Amniotic epithelial cell (primary cell): ENCODE measurements around the gene NUP98.
"Not testable (repeated sequence)": the region's sequence is repeated elsewhere in the genome, so short reads cannot be mapped to it uniquely, and the experiment has no call there.

ENCODE experiments used
- DNase-seq: peaks from one replicate; pipeline ENCODE4 v3.0.0-alpha.2; 2010; ENCODE audit warnings: low read depth

The NUP98 gene

GRCh38 chr11:3799143-3799542 is 1.8 kb upstream of the NUP98 start:
- no peak for DNase-seq

GRCh38 chr11:3796801-3797328 is 489 bp downstream of the NUP98 start:
- DNase-seq = no peak

DNA sequence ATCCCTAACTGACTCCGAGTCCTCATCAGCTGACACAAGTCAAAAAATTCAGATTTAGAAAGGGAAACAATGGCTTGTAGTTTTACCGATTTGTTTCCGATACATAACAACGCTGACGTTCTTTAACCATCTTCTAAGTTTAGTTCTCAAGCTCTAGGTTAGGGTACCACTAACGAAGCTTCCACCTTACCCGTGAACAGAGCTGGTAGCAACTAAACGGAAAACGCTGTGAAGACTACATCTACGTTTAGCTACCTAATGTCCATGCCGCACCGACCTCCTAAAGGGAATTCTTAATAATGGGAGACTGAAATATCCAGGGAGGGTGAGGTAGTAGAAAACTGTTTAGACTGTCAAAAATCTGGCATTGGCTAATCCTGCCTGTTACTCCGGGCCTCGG is 1.0 kb downstream of the NUP98 start:
- no peak for DNase-seq

- DNase-seq = no peak
These were observed 1.4 kb downstream of the NUP98 start for GRCh38 chr11:3796002-3796311.

GRCh38 chr11:3795131-3796001 is 2.0 kb downstream of the NUP98 start:
- no peak for DNase-seq

GRCh38 chr11:3794387-3794786 is 3.0 kb downstream of the NUP98 start:
- DNase-seq = not testable (repeated sequence)

DNA sequence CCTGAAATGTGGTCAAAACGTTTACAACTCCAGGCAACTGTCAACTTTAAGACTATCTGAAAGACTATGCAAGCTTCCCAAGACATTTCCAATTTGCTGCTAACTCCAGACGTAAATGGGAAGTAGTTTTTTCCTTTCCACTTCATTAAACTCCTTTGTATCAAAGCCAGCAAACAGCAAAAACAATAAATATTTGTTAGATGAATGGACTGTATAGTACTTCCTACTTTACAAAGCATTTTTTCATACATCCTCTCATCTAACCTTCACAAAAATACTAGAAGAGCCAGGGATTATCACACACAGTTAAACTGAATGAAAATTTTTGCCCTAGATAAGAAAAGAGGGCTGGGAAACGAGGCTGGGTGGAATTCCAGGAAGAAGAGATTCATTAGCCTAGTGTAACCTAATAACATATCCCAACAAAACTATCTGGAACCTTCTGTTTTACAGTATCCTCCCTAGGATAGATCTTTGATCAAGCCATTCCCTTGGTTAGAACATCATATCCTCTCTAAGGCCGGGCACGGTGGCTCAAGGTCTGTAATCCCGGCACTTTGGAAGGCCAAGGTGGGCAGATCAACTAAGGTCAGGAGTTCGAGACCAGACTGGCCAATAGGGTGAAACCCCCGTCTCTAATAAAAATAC is 10.4 kb downstream of the NUP98 start:
- DNase-seq = peak; percentile 27

GRCh38 chr11:3783611-3784010 is 13.7 kb downstream of the NUP98 start:
- DNase-seq = no peak

DNA sequence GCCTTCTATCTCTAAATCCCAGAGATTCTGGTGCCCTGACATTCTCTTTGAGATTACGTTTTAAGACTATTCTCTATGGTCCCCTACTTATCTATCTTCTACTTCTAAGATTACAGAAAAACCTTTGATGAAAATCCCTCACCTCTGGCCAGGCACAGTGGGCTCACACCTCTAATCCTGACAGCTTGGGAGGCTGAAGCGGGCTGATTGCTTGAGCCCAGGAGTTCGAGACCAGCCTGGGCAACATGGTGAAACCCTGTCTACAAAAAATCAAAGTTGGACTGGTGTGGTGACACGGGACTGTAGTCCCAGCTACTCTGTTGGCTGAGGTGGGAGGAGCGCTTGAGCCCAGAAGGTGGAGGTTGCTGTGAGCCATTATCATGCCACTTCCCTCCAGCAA is 14.4 kb downstream of the NUP98 start:
- no peak for DNase-seq

- DNase-seq = peak; percentile 47
These were observed 15.9 kb downstream of the NUP98 start for GRCh38 chr11:3781423-3781822.

GRCh38 chr11:3775736-3776406 is 21.5 kb downstream of the NUP98 start:
- peak; percentile 14 for DNase-seq

- DNase-seq = no peak
These were observed 24.2 kb downstream of the NUP98 start for GRCh38 chr11:3773180-3773579.

GRCh38 chr11:3767536-3767935 is 29.8 kb downstream of the NUP98 start:
- no peak for DNase-seq

GRCh38 chr11:3766836-3767235 is 30.5 kb downstream of the NUP98 start:
- DNase-seq = not testable (repeated sequence)

DNA sequence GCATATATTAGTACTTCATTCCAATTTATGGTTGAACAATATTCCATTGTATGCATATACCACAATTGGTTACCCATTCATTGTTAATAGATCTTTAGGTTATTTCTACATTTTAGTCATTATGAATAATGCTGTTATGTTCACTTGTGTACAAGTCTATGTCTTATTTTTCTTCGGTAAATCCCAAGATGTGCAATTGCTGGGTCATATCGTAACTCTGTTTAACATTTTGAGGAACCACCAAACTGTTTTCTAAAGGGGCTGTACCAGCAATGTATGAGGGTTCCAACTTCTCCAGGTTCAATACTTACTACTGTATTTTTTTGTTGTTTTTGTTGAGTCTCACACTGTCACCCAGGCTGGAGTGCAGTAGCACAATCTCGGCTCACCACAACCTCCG is 33.1 kb downstream of the NUP98 start:
- DNase-seq = no peak

DNA sequence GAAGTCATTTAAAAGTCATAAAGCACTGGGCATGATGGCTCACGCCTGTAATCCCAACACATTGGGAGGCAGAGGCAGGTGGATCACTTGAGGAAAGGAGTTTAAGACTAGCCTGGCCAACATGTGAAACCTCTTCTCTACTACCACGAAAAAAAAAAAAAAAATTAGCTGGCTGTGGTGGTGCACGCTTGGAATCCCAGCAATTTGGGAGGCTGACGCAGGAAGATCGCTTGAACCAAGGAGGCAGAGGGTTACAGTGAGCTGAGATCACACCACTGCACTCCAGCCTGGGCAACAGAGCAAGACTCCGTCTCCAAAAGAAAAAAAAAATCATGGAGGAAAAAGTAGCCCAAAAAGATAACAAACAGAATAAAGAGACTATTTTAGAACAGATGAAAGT is 42.2 kb downstream of the NUP98 start:
- no peak for DNase-seq

DNA sequence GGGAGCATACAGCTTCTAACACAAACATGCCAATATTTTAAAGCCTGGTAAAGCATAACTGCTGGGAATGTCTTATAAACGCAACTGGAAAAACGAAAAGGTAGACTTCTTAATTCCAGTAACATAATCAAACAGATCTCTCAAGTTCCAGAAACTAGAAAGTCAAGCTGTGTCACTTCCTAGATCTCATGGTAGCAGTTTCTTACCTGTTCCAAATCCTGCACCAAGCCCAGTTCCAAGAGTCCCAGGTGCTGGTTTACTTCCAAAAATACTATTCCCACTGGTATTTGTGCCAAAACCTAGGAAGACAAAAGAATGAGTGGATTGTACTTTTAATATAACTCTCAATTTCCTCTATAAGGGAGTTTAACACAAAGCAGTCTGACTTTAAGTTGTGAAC is 44.2 kb downstream of the NUP98 start:
- DNase-seq = no peak

DNA sequence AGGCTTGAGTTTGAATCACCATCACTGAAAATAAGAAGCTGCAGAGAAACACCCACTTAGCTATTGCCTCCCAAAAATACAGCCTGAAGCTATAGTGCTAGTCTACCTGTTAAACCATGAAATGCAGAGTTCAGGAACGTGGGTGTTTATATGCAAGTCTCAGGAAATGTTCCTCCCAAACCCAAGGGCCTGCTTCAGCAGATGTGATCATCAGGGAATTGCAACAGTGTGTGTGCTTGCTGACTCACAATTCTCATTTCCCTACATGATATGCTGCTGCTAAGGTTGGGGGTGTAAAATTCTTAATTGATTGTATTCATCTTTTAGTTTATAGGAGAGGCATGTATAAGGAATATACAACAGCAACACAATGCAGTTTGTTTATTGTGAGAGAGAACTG is 49.6 kb downstream of the NUP98 start:
- DNase-seq = peak; percentile 88

DNA sequence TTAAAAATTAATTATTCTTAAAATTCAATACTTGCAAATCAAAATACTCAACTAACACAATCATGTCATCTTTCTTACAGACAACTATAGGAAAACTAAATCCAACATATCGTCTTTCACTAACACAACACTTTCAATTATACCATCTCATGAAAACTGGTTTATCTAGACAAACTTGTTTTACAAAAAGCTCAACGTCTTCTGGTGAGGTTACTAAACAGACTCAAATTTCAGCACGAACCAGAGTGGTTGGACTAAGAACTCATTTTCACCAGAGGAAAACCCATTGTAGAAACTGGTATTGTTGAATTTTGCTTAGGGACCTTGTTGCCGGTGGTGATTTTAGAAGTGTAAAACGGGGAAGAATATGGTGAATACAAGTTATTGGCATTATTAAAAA is 52.2 kb downstream of the NUP98 start:
- no peak for DNase-seq

- no peak for DNase-seq
These were observed 58.6 kb downstream of the NUP98 start for GRCh38 chr11:3738723-3739122.

GRCh38 chr11:3738241-3738640 is 59.1 kb downstream of the NUP98 start:
- DNase-seq = peak; percentile 92

DNA sequence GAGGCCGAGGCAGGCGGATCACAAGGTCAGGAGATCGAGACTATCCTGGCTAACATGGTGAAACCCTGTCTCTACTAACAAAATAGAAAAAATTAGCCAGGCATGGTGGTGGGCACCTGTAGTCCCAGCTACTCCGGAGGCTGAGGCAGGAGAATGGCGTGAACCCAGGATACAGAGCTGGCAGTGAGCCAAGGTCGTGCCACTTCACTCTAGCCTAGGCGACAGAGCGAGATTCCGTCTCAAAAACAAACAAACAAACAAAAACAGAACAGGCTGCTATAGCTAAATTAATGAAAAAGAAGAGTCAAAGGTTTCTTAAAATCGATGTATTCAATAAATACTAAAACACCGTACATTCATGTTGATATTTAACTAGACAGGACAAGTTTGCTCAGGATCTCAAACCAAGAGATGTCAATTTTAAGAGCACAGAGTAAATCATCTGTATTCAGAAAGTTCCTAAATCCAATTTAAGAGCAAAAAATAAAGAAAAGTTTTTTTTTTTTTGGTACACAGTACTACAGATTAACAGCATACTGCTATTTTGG is 59.9 kb downstream of the NUP98 start:
- no peak for DNase-seq

- no peak for DNase-seq
These were observed 60.5 kb downstream of the NUP98 start for GRCh38 chr11:3736816-3737215.
